Endodermal cell (in vitro differentiated cells): ENCODE data around the gene MLXIP. TPM values are rescaled to one million over a fixed set of nuclear protein-coding genes. Genes with fewer than 3 reads are reported as not detected.

ENCODE experiments used
- DNase-seq: peaks from one replicate; pipeline ENCODE4 v3.0.0-alpha.2; 2017
- H3K27ac ChIP-seq: 2 replicates; pipeline ENCODE4 v1.5.1; 2013; ENCODE audit warnings: mild to moderate bottlenecking, low read depth, low read length, moderate library complexity
- H3K27me3 ChIP-seq: 2 replicates; pipeline ENCODE4 v1.6.1; 2013; ENCODE audit warnings: mild to moderate bottlenecking, low read length, moderate library complexity; ENCODE audit not compliant: insufficient read depth, control insufficient read depth, poor library complexity, severe bottlenecking
- H3K36me3 ChIP-seq: 2 replicates; pipeline ENCODE4 v1.7.0; 2013; ENCODE audit warnings: mild to moderate bottlenecking, low read length, moderate library complexity; ENCODE audit not compliant: control insufficient read depth, insufficient read depth
- H3K4me1 ChIP-seq: one replicate; pipeline ENCODE4 v1.7.0; 2013; ENCODE audit warnings: low read length; ENCODE audit not compliant: control insufficient read depth, insufficient read depth
- H3K4me3 ChIP-seq: 2 replicates; pipeline ENCODE4 v1.5.1; 2013; ENCODE audit warnings: mild to moderate bottlenecking, low read length, moderate library complexity
- H3K9ac ChIP-seq: 2 replicates; pipeline ENCODE4 v1.6.1; 2013; ENCODE audit warnings: mild to moderate bottlenecking, low read length, moderate library complexity; ENCODE audit not compliant: poor library complexity, severe bottlenecking; ENCODE audit errors: extremely low read depth
- H3K9me3 ChIP-seq: 2 replicates; pipeline ENCODE4 v1.6.1; 2013; ENCODE audit warnings: mild to moderate bottlenecking, low read length, moderate library complexity; ENCODE audit not compliant: control insufficient read depth
- H3K27ac Mint-ChIP-seq: 2 replicates; pipeline ENCODE4 v1.8.0; 2020; ENCODE audit warnings: mixed read lengths
- H3K27me3 Mint-ChIP-seq: 2 replicates; pipeline ENCODE4 v1.8.0; 2021; ENCODE audit warnings: mild to moderate bottlenecking, mixed read lengths; ENCODE audit not compliant: insufficient read depth
- H3K36me3 Mint-ChIP-seq: 2 replicates; pipeline ENCODE4 v1.8.0; 2020; ENCODE audit warnings: low read depth, mixed read lengths
- H3K4me1 Mint-ChIP-seq: 2 replicates; pipeline ENCODE4 v1.8.0; 2020; ENCODE audit warnings: mixed read lengths
- H3K4me3 Mint-ChIP-seq: 2 replicates; pipeline ENCODE4 v1.8.0; 2020; ENCODE audit warnings: mild to moderate bottlenecking, moderate library complexity, mixed read lengths
- H3K9me3 Mint-ChIP-seq: 2 replicates; pipeline ENCODE4 v1.8.0; 2020; ENCODE audit warnings: mild to moderate bottlenecking, mixed read lengths
- WGBS, 2 experiments: methylation state at CpG; one replicate each; pipeline versions ENCODE4 v1.1.5 to v1.1.7; 2013; ENCODE audit warnings: missing lambda C conversion rate in 2 of 2, mixed read lengths in 1 of 2; ENCODE audit not compliant: insufficient coverage in 1 of 2, insufficient read length in 1 of 2; 5-methylcytosine and 5-hydroxymethylcytosine counted together
- total RNA-seq, 2 donors: library from RNA; stranded (reverse); fragmentation: NEBNext Ultra II Directional in 1 of 2; extraction: Animal tissue kit (Norgen Biotek cat#: 25700) in 1 of 2; gene quantifications; 2 replicates in 1 of 2; 3 replicates in 1 of 2; pipeline ENCODE4 v1.2.1, GENCODE V29; 2021
- TF ChIP-seq, protein P1 (sequence below): fragments of 200-600 bp; sonication (generic); conservative IDR thresholded peaks from 2 replicates; pipeline ENCODE4 v1.5.0; 2021; ENCODE audit warnings: antibody characterized with exemption, mild to moderate bottlenecking

Gene MLXIP
- total RNA-seq, 2 donors from 2014 or later = 27.4 to 32.2 TPM

DNA sequence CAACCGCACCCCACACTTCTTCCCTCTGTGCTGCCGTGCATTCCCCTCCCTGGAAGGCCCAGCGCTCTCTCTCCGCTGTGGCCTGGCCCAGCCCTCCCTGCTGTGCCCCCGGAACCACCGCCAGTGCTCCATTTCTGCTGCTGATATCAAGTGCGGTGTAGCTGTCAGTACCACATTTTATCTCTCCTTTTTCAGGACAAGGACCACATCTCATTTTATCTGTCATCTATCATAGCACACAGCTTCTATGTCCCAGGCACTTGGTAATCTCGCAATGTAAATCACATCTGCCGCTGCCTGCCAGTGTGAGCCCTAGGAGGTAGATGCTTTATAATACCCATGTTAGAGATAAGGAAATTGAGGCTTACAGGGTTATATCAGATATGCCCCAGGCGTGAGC, 77.1 kb downstream of the MLXIP start:
- H3K9me3 ChIP-seq = no peaks in the 10 kb centered on the region
- peaks cover 3% of the 10 kb centered on the region for H3K4me1 ChIP-seq
- H3K36me3 ChIP-seq = no peaks in the 10 kb centered on the region
- peaks cover 3% of the 10 kb centered on the region for H3K9me3 Mint-ChIP-seq
- H3K27ac ChIP-seq = no peak overlapping the region
- H3K36me3 Mint-ChIP-seq = no peaks in the 10 kb centered on the region
- H3K27ac Mint-ChIP-seq = peak overlapping the region; percentile 41
- H3K4me3 ChIP-seq = no peak overlapping the region
- no peak overlapping the region for H3K4me3 Mint-ChIP-seq
- WGBS, 2 experiments = 51 to 73% methylated on average over 10 of the region's 10 CpGs
- H3K27me3 Mint-ChIP-seq = peaks cover 2% of the 10 kb centered on the region
- peak; percentile 73 for DNase-seq
- H3K4me1 Mint-ChIP-seq = peaks cover 17% of the 10 kb centered on the region
- TF ChIP-seq, protein P1, sequence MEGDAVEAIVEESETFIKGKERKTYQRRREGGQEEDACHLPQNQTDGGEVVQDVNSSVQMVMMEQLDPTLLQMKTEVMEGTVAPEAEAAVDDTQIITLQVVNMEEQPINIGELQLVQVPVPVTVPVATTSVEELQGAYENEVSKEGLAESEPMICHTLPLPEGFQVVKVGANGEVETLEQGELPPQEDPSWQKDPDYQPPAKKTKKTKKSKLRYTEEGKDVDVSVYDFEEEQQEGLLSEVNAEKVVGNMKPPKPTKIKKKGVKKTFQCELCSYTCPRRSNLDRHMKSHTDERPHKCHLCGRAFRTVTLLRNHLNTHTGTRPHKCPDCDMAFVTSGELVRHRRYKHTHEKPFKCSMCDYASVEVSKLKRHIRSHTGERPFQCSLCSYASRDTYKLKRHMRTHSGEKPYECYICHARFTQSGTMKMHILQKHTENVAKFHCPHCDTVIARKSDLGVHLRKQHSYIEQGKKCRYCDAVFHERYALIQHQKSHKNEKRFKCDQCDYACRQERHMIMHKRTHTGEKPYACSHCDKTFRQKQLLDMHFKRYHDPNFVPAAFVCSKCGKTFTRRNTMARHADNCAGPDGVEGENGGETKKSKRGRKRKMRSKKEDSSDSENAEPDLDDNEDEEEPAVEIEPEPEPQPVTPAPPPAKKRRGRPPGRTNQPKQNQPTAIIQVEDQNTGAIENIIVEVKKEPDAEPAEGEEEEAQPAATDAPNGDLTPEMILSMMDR = no peak
- H3K9ac ChIP-seq = no peak overlapping the region
- no peaks in the 10 kb centered on the region for H3K27me3 ChIP-seq

GRCh38 chr12:122158700-122159285, 80.2 kb downstream of the MLXIP start:
- Histone ChIP-seq H3K36me3 (no peaks in the 10 kb centered on the region), H3K9ac (no peak overlapping the region), H3K27ac (no peak overlapping the region), H3K27me3 (no peaks in the 10 kb centered on the region), H3K4me3 (no peak overlapping the region), H3K9me3 (no peaks in the 10 kb centered on the region), H3K4me1 (peaks cover 3% of the 10 kb centered on the region)
- Mint-ChIP-seq H3K9me3 (peaks cover 19% of the 10 kb centered on the region), H3K36me3 (no peaks in the 10 kb centered on the region), H3K4me3 (no peak overlapping the region), H3K27ac (no peak overlapping the region), H3K4me1 (peaks cover 10% of the 10 kb centered on the region), H3K27me3 (peaks cover 2% of the 10 kb centered on the region)
- TF ChIP-seq, protein P1 = no peak
- no peak for DNase-seq
- WGBS, 2 experiments = 92 to 95% methylated on average over 6 to 7 of the region's 7 CpGs

- 54 to 56% methylated on average over 4 of the region's 4 CpGs for WGBS, 2 experiments
- TF ChIP-seq, protein P1 = peak; percentile 52
- no peaks in the 10 kb centered on the region for H3K27me3 ChIP-seq
- H3K27me3 Mint-ChIP-seq = peaks cover 2% of the 10 kb centered on the region
- H3K36me3 ChIP-seq = no peaks in the 10 kb centered on the region
- no peak overlapping the region for H3K4me3 Mint-ChIP-seq
- peaks cover 10% of the 10 kb centered on the region for H3K4me1 Mint-ChIP-seq
- H3K27ac ChIP-seq = no peak overlapping the region
- H3K27ac Mint-ChIP-seq = no peak overlapping the region
- no peak for DNase-seq
- no peak overlapping the region for H3K4me3 ChIP-seq
- no peaks in the 10 kb centered on the region for H3K4me1 ChIP-seq
- H3K36me3 Mint-ChIP-seq = no peaks in the 10 kb centered on the region
- H3K9me3 Mint-ChIP-seq = peaks cover 19% of the 10 kb centered on the region
- H3K9me3 ChIP-seq = no peaks in the 10 kb centered on the region
- H3K9ac ChIP-seq = no peak overlapping the region
Measured at GRCh38 chr12:122159882-122160281, 81.3 kb downstream of the MLXIP start.
